Upper lobe of left lung (tissue), 4 donors: ENCODE results near the gene FAM149A.

ENCODE experiments used
- CTCF ChIP-seq, 6 experiments: fragments of 450-650 bp in 4 of 6; fragments of 200-600 bp in 2 of 6; sonication (generic) in 2 of 6; IDR thresholded peaks; one replicate each; pipeline ENCODE4 v1.5.1; 2016 to 2019; ENCODE audit warnings: antibody characterized with exemption in 6 of 6
- EP300 ChIP-seq, 4 donors: sonication (generic); formaldehyde crosslinking; IDR thresholded peaks; one replicate each; pipeline ENCODE4 v1.5.1; 2017; ENCODE audit warnings: antibody characterized with exemption in 4 of 4, control low read depth in 2 of 4

- TF ChIP-seq EP300 (IDR thresholded peaks at IDR 0.05) (no peak), CTCF (IDR thresholded peaks at IDR 0.05) (no peak)
Measured at GRCh38 chr4:186128842-186129241, 24.3 kb downstream of the FAM149A start.
